ENCODE measurements around the gene ASIC3. TPM values are rescaled to one million over a fixed set of nuclear protein-coding genes. Genes with fewer than 3 reads are reported as not detected.
A peak's percentile ranks its signal among the peaks of the same experiment; 100 is the strongest.

The ASIC3 gene
- total and polyA plus RNA-seq, 8 donors = 0.29 to 25.9 (median 3.2) TPM

DNA sequence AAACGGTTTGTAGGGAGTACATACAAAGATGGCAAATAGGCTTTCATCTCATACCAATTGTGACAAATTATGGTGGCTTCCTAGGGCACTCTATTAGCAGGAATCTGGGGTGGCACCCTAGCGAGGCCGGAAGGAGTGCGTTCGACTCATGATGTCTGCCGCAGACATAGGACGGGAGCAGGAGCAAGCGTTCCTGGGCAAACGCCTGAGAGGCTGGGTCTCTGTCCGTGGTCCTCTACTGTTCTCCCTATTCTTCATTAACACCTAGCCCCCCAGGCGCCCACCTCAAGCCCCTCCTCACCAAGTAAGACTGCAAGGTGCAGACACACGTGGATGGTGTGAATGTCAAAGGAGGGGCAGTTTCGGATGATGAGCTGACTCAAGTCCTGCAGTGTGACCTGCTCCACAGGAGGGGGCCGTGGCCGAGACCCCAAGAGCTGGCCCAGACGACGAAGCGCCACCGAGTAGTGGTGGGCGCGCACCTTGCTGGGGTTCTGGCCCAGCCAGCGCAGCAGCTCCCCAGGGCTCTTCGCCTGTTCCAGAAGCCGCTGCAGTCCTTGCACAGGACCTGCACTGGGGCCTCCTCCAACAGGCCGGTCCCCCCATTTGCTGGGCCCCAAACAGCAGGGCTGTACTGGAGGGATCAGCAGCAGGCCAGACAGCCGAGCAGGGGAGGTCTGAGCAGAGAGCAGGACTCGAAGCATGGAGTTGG lies 31.0 kb downstream of the ASIC3 start:
- Histone ChIP-seq H3K9me3 (no peaks in the 10 kb centered on the region), H3K4me3 (peak overlapping the region; percentile 74 to 97 (median 94)), H3K4me1 (peaks cover 58 to 72% (median 70%) of the 10 kb centered on the region in 4 donors), H3K36me3 (peaks cover 19 to 35% (median 33%) of the 10 kb centered on the region in 4 donors), H3K27ac (peak overlapping the region in 4 of 5 donors; percentile 93 to 97 (median 96)), H3K27me3 (no peaks in the 10 kb centered on the region)
- intact Hi-C loops (cut with DNase I; ENCODE audit: low total_unique reads) = no loop called here
- TF ChIP-seq EP300 (IDR thresholded peaks at IDR 0.05) (no peak), POLR2A (IDR thresholded peaks at IDR 0.05) (no peak), POLR2AphosphoS5 (IDR thresholded peaks at IDR 0.05) (no peak)
- TF ChIP-seq, protein P1, sequence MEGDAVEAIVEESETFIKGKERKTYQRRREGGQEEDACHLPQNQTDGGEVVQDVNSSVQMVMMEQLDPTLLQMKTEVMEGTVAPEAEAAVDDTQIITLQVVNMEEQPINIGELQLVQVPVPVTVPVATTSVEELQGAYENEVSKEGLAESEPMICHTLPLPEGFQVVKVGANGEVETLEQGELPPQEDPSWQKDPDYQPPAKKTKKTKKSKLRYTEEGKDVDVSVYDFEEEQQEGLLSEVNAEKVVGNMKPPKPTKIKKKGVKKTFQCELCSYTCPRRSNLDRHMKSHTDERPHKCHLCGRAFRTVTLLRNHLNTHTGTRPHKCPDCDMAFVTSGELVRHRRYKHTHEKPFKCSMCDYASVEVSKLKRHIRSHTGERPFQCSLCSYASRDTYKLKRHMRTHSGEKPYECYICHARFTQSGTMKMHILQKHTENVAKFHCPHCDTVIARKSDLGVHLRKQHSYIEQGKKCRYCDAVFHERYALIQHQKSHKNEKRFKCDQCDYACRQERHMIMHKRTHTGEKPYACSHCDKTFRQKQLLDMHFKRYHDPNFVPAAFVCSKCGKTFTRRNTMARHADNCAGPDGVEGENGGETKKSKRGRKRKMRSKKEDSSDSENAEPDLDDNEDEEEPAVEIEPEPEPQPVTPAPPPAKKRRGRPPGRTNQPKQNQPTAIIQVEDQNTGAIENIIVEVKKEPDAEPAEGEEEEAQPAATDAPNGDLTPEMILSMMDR (IDR thresholded peaks at IDR 0.05) = no peak
- no peak for DNase-seq
- 69 to 82% (median 77%) methylated on average over 20 to 27 of the region's 27 CpGs for WGBS, 5 donors

DNA sequence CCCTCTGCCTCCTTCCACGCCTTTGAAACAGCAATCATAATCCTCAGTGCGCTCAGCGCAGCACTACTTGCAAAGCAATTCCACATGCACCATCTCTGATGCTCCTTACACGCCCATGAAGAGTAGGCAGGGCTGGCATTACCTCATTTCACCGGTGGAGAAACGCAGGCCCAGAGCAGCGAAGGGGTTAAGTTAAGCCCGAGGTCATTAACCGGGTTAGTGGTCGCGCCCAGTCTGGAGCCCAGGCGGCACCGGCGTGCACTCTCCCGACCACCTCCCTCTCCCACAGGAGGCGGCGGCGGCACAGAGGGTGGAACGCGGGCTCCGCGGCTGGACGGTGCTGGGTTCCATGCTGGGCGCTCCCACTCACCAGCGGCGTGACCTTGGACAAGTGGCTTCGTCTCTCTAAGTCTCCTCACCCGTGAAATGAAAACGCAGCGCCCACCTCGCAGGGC lies 31.8 kb downstream of the ASIC3 start:
- WGBS, 5 donors = 0 to 2% (median 1%) methylated on average over 19 to 31 of the region's 31 CpGs
- H3K4me1 ChIP-seq = peaks cover 58 to 75% (median 72%) of the 10 kb centered on the region in 4 donors

DNA sequence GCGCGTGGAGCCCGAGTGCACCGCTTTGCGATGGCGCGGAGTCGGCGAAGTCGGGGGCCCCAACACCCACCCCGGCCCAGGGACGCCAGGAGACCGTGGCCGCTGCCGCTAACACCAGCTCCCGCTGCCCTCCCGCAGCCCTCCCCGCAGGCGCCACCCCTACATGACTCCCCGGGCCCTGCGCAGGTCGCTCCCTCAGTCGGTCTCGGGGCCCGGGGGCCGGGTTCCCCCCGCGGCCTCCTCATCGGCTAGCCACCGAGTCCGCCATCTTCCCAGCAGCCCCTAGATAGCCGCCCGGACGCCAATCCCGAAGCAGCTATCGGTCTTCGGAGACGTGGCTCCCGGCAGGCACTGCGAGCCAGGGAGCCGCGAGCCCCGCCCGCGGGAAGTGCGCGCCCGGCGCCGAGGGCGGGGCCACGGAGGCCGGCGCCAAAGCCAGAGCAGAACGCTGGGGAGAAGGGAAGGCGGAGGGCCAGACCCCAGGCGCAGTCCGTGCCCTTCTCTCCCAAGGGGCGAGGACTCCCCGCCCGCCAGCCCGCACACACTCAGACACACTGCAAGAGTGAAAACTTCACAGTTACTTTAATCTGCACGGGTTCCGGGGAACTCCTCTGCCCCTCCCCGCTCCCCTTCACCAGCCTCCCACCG lies 32.3 kb downstream of the ASIC3 start, which contains the start of gene FASTK:
TSS of gene FASTK (minus strand) at position 288 of the 648 bp plus-strand sequence. CDS start at position 245, 43 bp downstream.
- Histone ChIP-seq H3K27me3 (no peaks in the 10 kb centered on the region), H3K36me3 (peaks cover 6 to 22% (median 20%) of the 10 kb centered on the region in 4 donors), H3K4me3 (peak within 1 kb of the TSS; percentile 74 to 97 (median 94)), H3K27ac (peak within 1 kb of the TSS; percentile 93 to 97 (median 96)), H3K9me3 (no peaks in the 10 kb centered on the region), H3K4me1 (peaks cover 62 to 80% (median 78%) of the 10 kb centered on the region in 4 donors)
- peak; percentile 92 to 97 for DNase-seq
- TF ChIP-seq POLR2AphosphoS5 (IDR thresholded peaks at IDR 0.05) = peak; percentile 70 to 90 (median 74)
- TF ChIP-seq POLR2A (IDR thresholded peaks at IDR 0.05) = peak in 1 of 4 donors; percentile 41
- TF ChIP-seq, protein P1 (IDR thresholded peaks at IDR 0.05) = no peak
- TF ChIP-seq EP300 (IDR thresholded peaks at IDR 0.05) = no peak
- intact Hi-C loops (cut with DNase I; ENCODE audit: low total_unique reads) = no loop called here
- WGBS, 5 donors = 0 to 1% (median 1%) methylated on average over 19 to 66 of the region's 66 CpGs

More for the DNA sequence above, 31.8 kb downstream of the ASIC3 start:
- Histone ChIP-seq H3K36me3 (peaks cover 12 to 27% (median 26%) of the 10 kb centered on the region in 4 donors), H3K27ac (peak overlapping the region; percentile 93 to 97 (median 96)), H3K27me3 (no peaks in the 10 kb centered on the region), H3K4me3 (peak overlapping the region; percentile 74 to 97 (median 94)), H3K9me3 (no peaks in the 10 kb centered on the region)
- TF ChIP-seq EP300 (IDR thresholded peaks at IDR 0.05) (no peak), POLR2AphosphoS5 (IDR thresholded peaks at IDR 0.05) (no peak), POLR2A (IDR thresholded peaks at IDR 0.05) (no peak)
- TF ChIP-seq, protein P1 (IDR thresholded peaks at IDR 0.05) = no peak
- intact Hi-C loops (cut with DNase I; ENCODE audit: low total_unique reads) = no loop called here
- peak in 1 of 2 donors; percentile 62 for DNase-seq

All from stomach (tissue), 9 donors.